Transverse colon (tissue), 4 donors: ENCODE results near the gene CYP2E1.

Experiments used
- EP300 ChIP-seq: sonication (generic); formaldehyde crosslinking; IDR thresholded peaks from one replicate; pipeline ENCODE4 v1.6.1; 2017; ENCODE audit warnings: antibody characterized with exemption, low read depth
- POLR2A ChIP-seq: fragments of 450-650 bp; IDR thresholded peaks from one replicate; pipeline ENCODE4 v1.6.1; 2016; ENCODE audit warnings: antibody characterized with exemption, mild to moderate bottlenecking, moderate library complexity
- POLR2AphosphoS5 ChIP-seq, 3 donors: sonication (generic); formaldehyde crosslinking; IDR thresholded peaks; one replicate each; pipeline ENCODE4 v1.6.1; 2016; ENCODE audit warnings: antibody characterized with exemption in 3 of 3
- TF ChIP-seq, protein P1 (sequence below), 5 experiments: fragments of 200-600 bp in 3 of 5; fragments of 450-650 bp in 2 of 5; sonication (generic) in 3 of 5; IDR thresholded peaks; 1 replicate in 2 of 5; 2 replicates in 3 of 5; pipeline ENCODE4 v1.5.1; 2016 to 2017; ENCODE audit warnings: antibody characterized with exemption in 5 of 5, inconsistent platforms in 3 of 5, mild to moderate bottlenecking in 2 of 5, moderate library complexity in 1 of 5

DNA sequence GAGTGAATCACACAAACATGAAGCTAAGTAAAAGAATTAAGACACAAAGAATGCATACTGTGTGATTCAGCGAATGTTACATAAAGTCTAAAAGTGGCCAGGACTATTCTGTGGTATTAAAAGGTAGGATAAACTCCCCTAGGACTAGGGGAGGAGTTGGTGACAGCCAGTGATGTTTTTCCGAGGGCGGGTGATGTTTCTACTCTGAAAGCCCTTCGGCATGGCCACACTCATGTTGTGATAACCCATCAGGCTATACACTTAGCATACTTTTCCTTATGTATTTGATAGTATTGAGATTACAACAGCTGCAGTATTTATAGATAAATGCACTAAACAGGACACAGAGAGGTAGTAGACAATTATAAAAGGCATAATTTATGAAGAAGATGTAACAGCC is 15.8 kb upstream of the CYP2E1 start:
- TF ChIP-seq EP300 (no peak), POLR2A (no peak), POLR2AphosphoS5 (IDR thresholded peaks at IDR 0.05) (no peak)
- TF ChIP-seq, protein P1, sequence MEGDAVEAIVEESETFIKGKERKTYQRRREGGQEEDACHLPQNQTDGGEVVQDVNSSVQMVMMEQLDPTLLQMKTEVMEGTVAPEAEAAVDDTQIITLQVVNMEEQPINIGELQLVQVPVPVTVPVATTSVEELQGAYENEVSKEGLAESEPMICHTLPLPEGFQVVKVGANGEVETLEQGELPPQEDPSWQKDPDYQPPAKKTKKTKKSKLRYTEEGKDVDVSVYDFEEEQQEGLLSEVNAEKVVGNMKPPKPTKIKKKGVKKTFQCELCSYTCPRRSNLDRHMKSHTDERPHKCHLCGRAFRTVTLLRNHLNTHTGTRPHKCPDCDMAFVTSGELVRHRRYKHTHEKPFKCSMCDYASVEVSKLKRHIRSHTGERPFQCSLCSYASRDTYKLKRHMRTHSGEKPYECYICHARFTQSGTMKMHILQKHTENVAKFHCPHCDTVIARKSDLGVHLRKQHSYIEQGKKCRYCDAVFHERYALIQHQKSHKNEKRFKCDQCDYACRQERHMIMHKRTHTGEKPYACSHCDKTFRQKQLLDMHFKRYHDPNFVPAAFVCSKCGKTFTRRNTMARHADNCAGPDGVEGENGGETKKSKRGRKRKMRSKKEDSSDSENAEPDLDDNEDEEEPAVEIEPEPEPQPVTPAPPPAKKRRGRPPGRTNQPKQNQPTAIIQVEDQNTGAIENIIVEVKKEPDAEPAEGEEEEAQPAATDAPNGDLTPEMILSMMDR (IDR thresholded peaks at IDR 0.05) = no peak
